Large intestine (tissue), 3 donors: ENCODE measurements around the gene BPIFA3. TPM values are rescaled to one million over a fixed set of nuclear protein-coding genes. Genes with fewer than 3 reads are reported as not detected.
A peak's percentile ranks its signal among the peaks of the same experiment; 100 is the strongest.
"Not testable (repeated sequence)": the region's sequence is repeated elsewhere in the genome, so short reads cannot be mapped to it uniquely, and the experiment has no call there.

Experiments used
- DNase-seq, 2 donors: peaks; one replicate each; pipeline versions ENCODE4 v3.0.0 to v3.0.0-alpha.2; 2013
- H3K27ac ChIP-seq: one replicate; pipeline ENCODE4 v1.5.1; 2013; ENCODE audit warnings: low read length
- H3K27me3 ChIP-seq: 2 replicates; pipeline ENCODE4 v1.6.1; 2013; ENCODE audit warnings: low read length; ENCODE audit not compliant: control insufficient read depth, insufficient read depth
- H3K36me3 ChIP-seq: 2 replicates; pipeline ENCODE4 v1.6.1; 2013; ENCODE audit warnings: low read length; ENCODE audit not compliant: control insufficient read depth, insufficient read depth
- H3K4me1 ChIP-seq: one replicate; pipeline ENCODE4 v1.6.1; 2013; ENCODE audit warnings: low read length; ENCODE audit not compliant: control insufficient read depth, insufficient read depth
- H3K4me3 ChIP-seq: one replicate; pipeline ENCODE4 v1.5.1; 2013; ENCODE audit warnings: low read length
- H3K9me3 ChIP-seq: one replicate; pipeline ENCODE4 v1.6.1; 2013; ENCODE audit warnings: mild to moderate bottlenecking, low read depth, low read length, moderate library complexity; ENCODE audit not compliant: control insufficient read depth
- WGBS: methylation state at CpG from one replicate; pipeline ENCODE4 v1.1.5; 2013; ENCODE audit warnings: low lambda C conversion rate; ENCODE audit not compliant: insufficient coverage; 5-methylcytosine and 5-hydroxymethylcytosine counted together
- polyA plus RNA-seq: library from polyadenylated mRNA; unstranded; fragments of 120-200 nt; gene quantifications from one replicate; pipeline ENCODE4 v1.2.1, GENCODE V29; 2013

Gene BPIFA3
- polyA plus RNA-seq, 1 donor: not detected

GRCh38 chr20:33183312-33183711, 33.8 kb upstream of the BPIFA3 start:
- DNase-seq: no peak
- H3K4me3 ChIP-seq: no peak overlapping the region
- WGBS: no CpG with 5 or more reads among the region's 2 CpGs
- no peaks in the 10 kb centered on the region for H3K27me3 ChIP-seq
- no peaks in the 10 kb centered on the region for H3K9me3 ChIP-seq
- H3K27ac ChIP-seq: no peak overlapping the region
- no peaks in the 10 kb centered on the region for H3K4me1 ChIP-seq
- no peaks in the 10 kb centered on the region for H3K36me3 ChIP-seq

GRCh38 chr20:33185031-33185590, 32.0 kb upstream of the BPIFA3 start:
- H3K36me3 ChIP-seq, H3K4me1 ChIP-seq, H3K27me3 ChIP-seq, DNase-seq, H3K4me3 ChIP-seq, H3K27ac ChIP-seq, H3K9me3 ChIP-seq: not testable (repeated sequence)
- no CpG with 5 or more reads among the region's 40 CpGs for WGBS

GRCh38 chr20:33187491-33187890, 29.7 kb upstream of the BPIFA3 start:
- DNase-seq: no peak
- Histone ChIP-seq H3K27me3 (no peaks in the 10 kb centered on the region), H3K4me1 (no peaks in the 10 kb centered on the region), H3K9me3 (no peaks in the 10 kb centered on the region), H3K27ac (no peak overlapping the region), H3K36me3 (no peaks in the 10 kb centered on the region), H3K4me3 (no peak overlapping the region)
- no CpG with 5 or more reads among the region's 4 CpGs for WGBS

- 95% methylated on average over 4 of the region's 9 CpGs for WGBS
- Histone ChIP-seq H3K36me3 (no peaks in the 10 kb centered on the region), H3K9me3 (no peaks in the 10 kb centered on the region), H3K27me3 (no peaks in the 10 kb centered on the region), H3K4me3 (no peak overlapping the region), H3K27ac (no peak overlapping the region), H3K4me1 (no peaks in the 10 kb centered on the region)
- no peak for DNase-seq
These were observed 28.7 kb upstream of the BPIFA3 start for GRCh38 chr20:33188421-33188820.

- no peaks in the 10 kb centered on the region for H3K27me3 ChIP-seq
- DNase-seq: peak in 1 of 2 donors; percentile 15
- no peaks in the 10 kb centered on the region for H3K4me1 ChIP-seq
- H3K27ac ChIP-seq: no peak overlapping the region
- no peak overlapping the region for H3K4me3 ChIP-seq
- WGBS: 40% methylated on average over 1 of the region's 3 CpGs
- no peaks in the 10 kb centered on the region for H3K9me3 ChIP-seq
- H3K36me3 ChIP-seq: no peaks in the 10 kb centered on the region
These were observed 25.7 kb upstream of the BPIFA3 start for GRCh38 chr20:33191484-33191883.

GRCh38 chr20:33191955-33192354, 25.2 kb upstream of the BPIFA3 start:
- DNase-seq: no peak
- Histone ChIP-seq H3K9me3 (no peaks in the 10 kb centered on the region), H3K27ac (no peak overlapping the region), H3K4me3 (no peak overlapping the region), H3K27me3 (no peaks in the 10 kb centered on the region), H3K36me3 (no peaks in the 10 kb centered on the region), H3K4me1 (no peaks in the 10 kb centered on the region)
- no CpG with 5 or more reads among the region's 1 CpG for WGBS

- Histone ChIP-seq H3K9me3 (no peaks in the 10 kb centered on the region), H3K4me1 (no peaks in the 10 kb centered on the region), H3K36me3 (no peaks in the 10 kb centered on the region), H3K27me3 (no peaks in the 10 kb centered on the region), H3K4me3 (no peak overlapping the region), H3K27ac (no peak overlapping the region)
- WGBS: no CpG with 5 or more reads among the region's 8 CpGs
- no peak for DNase-seq
These were observed 24.1 kb upstream of the BPIFA3 start for GRCh38 chr20:33192912-33193501.

GRCh38 chr20:33199026-33199425, 18.1 kb upstream of the BPIFA3 start:
- H3K27ac ChIP-seq: no peak overlapping the region
- H3K4me1 ChIP-seq: no peaks in the 10 kb centered on the region
- H3K36me3 ChIP-seq: no peaks in the 10 kb centered on the region
- H3K4me3 ChIP-seq: no peak overlapping the region
- no peaks in the 10 kb centered on the region for H3K27me3 ChIP-seq
- no CpG with 5 or more reads among the region's 3 CpGs for WGBS
- DNase-seq: no peak
- H3K9me3 ChIP-seq: no peaks in the 10 kb centered on the region

GRCh38 chr20:33202451-33202850, 14.7 kb upstream of the BPIFA3 start:
- Histone ChIP-seq H3K9me3 (no peaks in the 10 kb centered on the region), H3K27me3 (no peaks in the 10 kb centered on the region), H3K36me3 (no peaks in the 10 kb centered on the region), H3K4me1 (no peaks in the 10 kb centered on the region), H3K4me3 (no peak overlapping the region), H3K27ac (no peak overlapping the region)
- WGBS: no CpG with 5 or more reads among the region's 4 CpGs
- DNase-seq: no peak

- no peaks in the 10 kb centered on the region for H3K4me1 ChIP-seq
- no peak for DNase-seq
- no peaks in the 10 kb centered on the region for H3K36me3 ChIP-seq
- no peak overlapping the region for H3K4me3 ChIP-seq
- no peak overlapping the region for H3K27ac ChIP-seq
- no peaks in the 10 kb centered on the region for H3K27me3 ChIP-seq
- no peaks in the 10 kb centered on the region for H3K9me3 ChIP-seq
- WGBS: 70% methylated on average over 2 of the region's 3 CpGs
These were observed 13.7 kb upstream of the BPIFA3 start for GRCh38 chr20:33203444-33203843.

- 10% methylated on average over 2 of the region's 13 CpGs for WGBS
- peak; percentile 33 to 46 for DNase-seq
- no peak overlapping the region for H3K4me3 ChIP-seq
- no peaks in the 10 kb centered on the region for H3K4me1 ChIP-seq
- H3K27me3 ChIP-seq: no peaks in the 10 kb centered on the region
- no peaks in the 10 kb centered on the region for H3K36me3 ChIP-seq
- no peaks in the 10 kb centered on the region for H3K9me3 ChIP-seq
- H3K27ac ChIP-seq: no peak overlapping the region
These were observed 7.4 kb upstream of the BPIFA3 start for GRCh38 chr20:33209789-33210188.
